ENCODE results near the gene LLGL2. TPM values are rescaled to one million over a fixed set of nuclear protein-coding genes. Genes with fewer than 3 reads are reported as not detected.
"Not testable (repeated sequence)": the region's sequence is repeated elsewhere in the genome, so short reads cannot be mapped to it uniquely, and the experiment has no call there.

The LLGL2 gene, protein sequence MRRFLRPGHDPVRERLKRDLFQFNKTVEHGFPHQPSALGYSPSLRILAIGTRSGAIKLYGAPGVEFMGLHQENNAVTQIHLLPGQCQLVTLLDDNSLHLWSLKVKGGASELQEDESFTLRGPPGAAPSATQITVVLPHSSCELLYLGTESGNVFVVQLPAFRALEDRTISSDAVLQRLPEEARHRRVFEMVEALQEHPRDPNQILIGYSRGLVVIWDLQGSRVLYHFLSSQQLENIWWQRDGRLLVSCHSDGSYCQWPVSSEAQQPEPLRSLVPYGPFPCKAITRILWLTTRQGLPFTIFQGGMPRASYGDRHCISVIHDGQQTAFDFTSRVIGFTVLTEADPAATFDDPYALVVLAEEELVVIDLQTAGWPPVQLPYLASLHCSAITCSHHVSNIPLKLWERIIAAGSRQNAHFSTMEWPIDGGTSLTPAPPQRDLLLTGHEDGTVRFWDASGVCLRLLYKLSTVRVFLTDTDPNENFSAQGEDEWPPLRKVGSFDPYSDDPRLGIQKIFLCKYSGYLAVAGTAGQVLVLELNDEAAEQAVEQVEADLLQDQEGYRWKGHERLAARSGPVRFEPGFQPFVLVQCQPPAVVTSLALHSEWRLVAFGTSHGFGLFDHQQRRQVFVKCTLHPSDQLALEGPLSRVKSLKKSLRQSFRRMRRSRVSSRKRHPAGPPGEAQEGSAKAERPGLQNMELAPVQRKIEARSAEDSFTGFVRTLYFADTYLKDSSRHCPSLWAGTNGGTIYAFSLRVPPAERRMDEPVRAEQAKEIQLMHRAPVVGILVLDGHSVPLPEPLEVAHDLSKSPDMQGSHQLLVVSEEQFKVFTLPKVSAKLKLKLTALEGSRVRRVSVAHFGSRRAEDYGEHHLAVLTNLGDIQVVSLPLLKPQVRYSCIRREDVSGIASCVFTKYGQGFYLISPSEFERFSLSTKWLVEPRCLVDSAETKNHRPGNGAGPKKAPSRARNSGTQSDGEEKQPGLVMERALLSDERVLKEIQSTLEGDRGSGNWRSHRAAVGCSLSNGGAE
- total RNA-seq (10 to 100 TPM; 17.1 to 17.8 TPM), polyA plus RNA-seq (39.5 TPM)

DNA sequence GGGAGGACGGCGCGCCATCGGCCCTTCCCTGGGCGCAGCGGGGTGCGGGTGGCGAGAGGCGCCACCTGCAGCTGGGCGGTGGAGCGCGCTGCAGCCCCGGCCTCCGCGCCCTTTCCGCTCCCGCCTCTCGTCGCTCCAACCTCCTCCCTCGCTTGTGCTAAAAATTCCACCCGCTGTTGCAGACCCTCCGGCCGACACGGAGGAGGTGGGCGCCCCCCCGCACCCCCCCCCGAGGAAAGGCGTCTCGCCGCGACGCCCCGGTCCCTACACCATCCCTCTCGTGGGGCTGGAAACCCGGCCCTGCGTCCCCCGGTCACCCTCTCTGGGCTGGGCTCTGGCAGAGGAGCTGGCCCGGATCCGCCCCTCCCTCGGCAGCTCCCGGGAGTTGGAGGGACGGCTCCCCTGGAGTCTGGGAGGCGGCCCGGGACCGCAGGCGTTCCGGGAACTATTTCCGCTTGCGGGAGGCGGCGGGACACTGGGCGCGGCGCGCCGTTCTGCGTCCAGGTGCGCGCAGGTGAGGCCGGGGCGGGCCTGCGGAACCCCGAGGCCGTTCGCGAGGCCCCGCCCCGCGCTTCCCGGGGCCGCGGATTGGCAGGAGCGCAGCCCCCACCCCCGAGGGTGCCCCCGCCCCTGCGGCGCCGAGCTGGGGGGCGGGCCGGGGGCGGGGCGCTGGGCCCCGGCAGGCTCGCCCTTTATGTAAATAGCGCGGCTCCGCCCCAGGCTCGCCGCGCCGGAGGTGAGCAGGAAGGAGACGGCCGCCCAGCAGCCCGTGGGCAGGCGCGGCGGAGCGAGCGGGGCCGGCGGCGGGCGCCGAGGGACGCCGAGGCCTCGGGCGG, at the start of gene LLGL2:
Gene LLGL2, plus strand, starts transcription at position 728 of the 836 bp plus-strand sequence. CDS start 17,730 bp downstream, outside the sequence.
- peaks cover 0 to 43% (median 0%) of the 10 kb centered on the region in 3 donors for H3K36me3 Mint-ChIP-seq
- no peaks in the 10 kb centered on the region for H3K9me3 Mint-ChIP-seq
- Histone ChIP-seq H3K36me3 (ENCODE audit: insufficient read depth, low read length) (peaks cover 13% of the 10 kb centered on the region), H3K27me3 (ENCODE audit: insufficient read depth, low read length, poor library complexity, severe bottlenecking) (no peaks in the 10 kb centered on the region), H3K27ac (ENCODE audit: low read depth, low read length) (no peak within 1 kb of the TSS), H3K4me1 (ENCODE audit: insufficient read depth, low read length) (peaks cover 11% of the 10 kb centered on the region), H3K4me3 (ENCODE audit: low read length) (peak within 1 kb of the TSS; percentile 63), H3K9me3 (ENCODE audit: low read length) (no peaks in the 10 kb centered on the region)
- ChIA-PET CTCF (interaction anchor here (0.6 to 2.2 kb wide), 5 partner anchors 9 to 99 kb away, joined by 3 to 18 read pairs (median 4); partner anchors contain the start of gene TSEN54), POLR2A (interaction anchor here (0.5 to 3.7 kb wide), 7 partner anchors 8 to 826 kb away, joined by 3 to 44 read pairs (median 4); partner anchors contain the start of genes MRPL58, TMEM94 and TSEN54)
- H3K4me3 Mint-ChIP-seq: peak within 1 kb of the TSS; percentile 79 to 91 (median 86)
- peak within 1 kb of the TSS; percentile 42 to 94 (median 65) for H3K27ac Mint-ChIP-seq
- peaks cover 12 to 20% (median 15%) of the 10 kb centered on the region in 3 donors for H3K4me1 Mint-ChIP-seq
- H3K27me3 Mint-ChIP-seq: no peaks in the 10 kb centered on the region
- DNase-seq: peak; percentile 80 to 91 (median 88)

DNA sequence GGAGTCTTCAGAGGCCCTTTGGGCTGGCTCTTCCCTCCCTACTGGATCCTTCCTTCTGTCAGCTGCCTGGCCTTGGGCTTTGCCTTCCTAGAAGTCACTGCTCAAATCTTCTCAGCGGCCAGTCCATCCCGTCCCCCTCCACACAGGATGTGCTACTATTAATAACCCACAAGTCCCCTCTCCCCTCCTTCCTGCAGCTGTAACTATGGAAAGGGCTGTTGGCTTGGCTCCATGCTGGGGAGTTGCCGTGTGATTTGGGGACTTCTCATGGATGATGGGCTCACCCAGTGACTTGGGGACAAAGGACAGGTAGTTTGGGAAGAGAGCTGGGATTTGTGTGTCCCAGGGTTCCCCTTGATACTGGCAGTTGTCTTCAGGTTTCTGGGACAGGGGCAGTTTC, 49.6 kb upstream of the LLGL2 start:
- Mint-ChIP-seq H3K4me3 (no peak overlapping the region), H3K36me3 (peaks cover 0 to 67% (median 4%) of the 10 kb centered on the region in 3 donors), H3K27ac (peak overlapping the region in 3 of 8 donors; percentile 29 to 50 (median 46)), H3K9me3 (no peaks in the 10 kb centered on the region), H3K27me3 (no peaks in the 10 kb centered on the region), H3K4me1 (peaks cover 0 to 4% (median 3%) of the 10 kb centered on the region in 3 donors)
- Histone ChIP-seq H3K27ac (ENCODE audit: low read depth, low read length) (no peak overlapping the region), H3K4me1 (ENCODE audit: insufficient read depth, low read length) (no peaks in the 10 kb centered on the region), H3K4me3 (ENCODE audit: low read length) (no peak overlapping the region), H3K9me3 (ENCODE audit: low read length) (no peaks in the 10 kb centered on the region), H3K27me3 (ENCODE audit: insufficient read depth, low read length, poor library complexity, severe bottlenecking) (no peaks in the 10 kb centered on the region), H3K36me3 (ENCODE audit: insufficient read depth, low read length) (peaks cover 20% of the 10 kb centered on the region)
- POLR2A ChIA-PET: no interaction called here
- CTCF ChIA-PET: interaction anchor here (1.0 to 1.3 kb wide), 2 partner anchors 11 to 191 kb away, joined by 3 read pairs; partner anchors contain the start of gene RECQL5
- DNase-seq: no peak

DNA sequence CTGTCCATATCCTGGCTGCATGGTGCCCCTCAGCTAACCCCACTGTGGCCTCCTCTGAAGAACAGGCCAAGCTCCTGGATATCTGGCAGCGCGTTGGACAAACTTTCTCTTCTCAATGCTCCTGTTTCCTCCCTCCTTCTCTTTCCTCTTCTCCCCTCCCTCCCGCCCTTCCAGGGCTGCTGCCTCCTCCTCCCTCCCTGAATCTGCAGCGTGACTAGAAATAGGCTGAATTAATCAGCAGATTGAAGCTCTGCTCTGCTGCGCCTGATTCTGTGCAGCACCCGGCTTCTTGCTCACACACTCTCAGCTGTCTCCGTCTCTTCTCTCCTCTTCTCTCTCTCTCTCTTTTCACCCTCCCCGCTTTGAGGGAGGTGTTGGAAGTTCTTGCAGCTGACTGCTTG, 49.2 kb upstream of the LLGL2 start:
- no peaks in the 10 kb centered on the region for H3K4me1 ChIP-seq (ENCODE audit: insufficient read depth, low read length)
- Mint-ChIP-seq H3K27ac (peak overlapping the region in 1 of 8 donors; percentile 6), H3K4me1 (peaks cover 0 to 4% (median 4%) of the 10 kb centered on the region in 3 donors), H3K9me3 (no peaks in the 10 kb centered on the region), H3K36me3 (peaks cover 0 to 67% (median 4%) of the 10 kb centered on the region in 3 donors), H3K27me3 (no peaks in the 10 kb centered on the region), H3K4me3 (no peak overlapping the region)
- H3K27ac ChIP-seq (ENCODE audit: low read depth, low read length): no peak overlapping the region
- H3K4me3 ChIP-seq (ENCODE audit: low read length): no peak overlapping the region
- CTCF ChIA-PET: interaction anchor here (1.0 kb wide), 1 partner anchor 11 kb away, joined by 3 read pairs; no protein-coding TSS in a partner anchor
- POLR2A ChIA-PET: no interaction called here
- no peaks in the 10 kb centered on the region for H3K27me3 ChIP-seq (ENCODE audit: insufficient read depth, low read length, poor library complexity, severe bottlenecking)
- no peaks in the 10 kb centered on the region for H3K9me3 ChIP-seq (ENCODE audit: low read length)
- no peak for DNase-seq
- H3K36me3 ChIP-seq (ENCODE audit: insufficient read depth, low read length): peaks cover 20% of the 10 kb centered on the region

DNA sequence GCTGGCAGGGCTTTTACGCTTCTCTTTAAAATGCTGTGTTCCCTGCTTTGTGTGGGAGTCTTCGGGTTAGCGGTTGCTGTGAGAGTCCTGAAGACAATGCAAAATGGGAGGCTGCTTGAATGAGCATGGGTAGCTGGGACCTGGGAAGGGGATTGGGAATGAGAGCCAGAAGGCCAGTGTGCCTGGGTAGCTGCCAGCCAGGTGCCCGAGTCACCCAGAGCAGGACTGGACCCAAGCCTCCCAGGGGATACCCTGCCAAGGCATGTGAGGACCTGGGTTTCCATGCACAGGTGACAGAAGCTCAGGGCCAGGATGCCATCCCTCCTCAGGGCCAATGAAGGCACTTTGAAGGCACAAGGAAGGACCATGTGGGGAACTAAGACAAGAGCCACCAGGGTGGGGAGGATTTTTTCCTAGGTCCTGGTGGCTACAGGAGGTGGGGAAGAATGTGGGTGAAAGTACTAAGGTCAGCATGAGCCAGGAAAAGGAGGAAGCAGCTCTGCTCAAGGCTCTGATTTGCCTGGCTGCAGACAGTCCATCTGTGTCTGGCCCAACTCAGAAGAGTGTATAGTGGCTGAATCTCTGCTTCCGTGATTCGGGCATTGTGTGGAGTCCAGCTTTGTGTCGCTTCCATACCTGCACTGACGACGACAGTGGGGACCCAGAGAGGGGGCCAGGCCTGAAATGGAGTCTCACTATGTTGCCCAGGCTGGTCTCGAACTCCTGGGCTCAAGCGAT, 48.6 kb upstream of the LLGL2 start:
- Histone ChIP-seq H3K9me3 (ENCODE audit: low read length) (no peaks in the 10 kb centered on the region), H3K27ac (ENCODE audit: low read depth, low read length) (no peak overlapping the region), H3K4me3 (ENCODE audit: low read length) (no peak overlapping the region), H3K36me3 (ENCODE audit: insufficient read depth, low read length) (peaks cover 16% of the 10 kb centered on the region), H3K27me3 (ENCODE audit: insufficient read depth, low read length, poor library complexity, severe bottlenecking) (no peaks in the 10 kb centered on the region), H3K4me1 (ENCODE audit: insufficient read depth, low read length) (no peaks in the 10 kb centered on the region)
- Mint-ChIP-seq H3K36me3 (peaks cover 0 to 62% (median 4%) of the 10 kb centered on the region in 3 donors), H3K27ac (peak overlapping the region in 3 of 8 donors; percentile 6 to 80 (median 70)), H3K27me3 (no peaks in the 10 kb centered on the region), H3K4me1 (peaks cover 0 to 4% (median 4%) of the 10 kb centered on the region in 3 donors), H3K4me3 (no peak overlapping the region), H3K9me3 (no peaks in the 10 kb centered on the region)
- no peak for DNase-seq
- POLR2A ChIA-PET: no interaction called here
- CTCF ChIA-PET: no interaction called here

DNA sequence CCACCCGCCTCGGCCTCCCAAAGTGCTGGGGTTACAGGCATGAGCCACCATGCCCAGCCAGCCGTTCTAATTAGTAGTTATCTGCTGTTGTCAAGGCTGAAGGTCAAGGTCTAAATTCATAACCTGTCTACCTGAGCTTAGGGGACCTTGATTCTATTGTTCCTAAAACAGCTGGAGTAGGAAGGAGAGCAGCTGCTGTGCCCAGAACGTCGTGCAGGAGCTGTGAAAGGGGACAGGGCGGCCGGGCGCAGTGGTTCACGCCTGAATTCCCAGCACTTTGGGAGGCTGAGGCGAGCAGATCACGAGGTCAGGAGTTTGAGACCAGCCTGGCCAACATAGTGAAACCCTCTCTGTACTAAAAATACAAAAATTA, 48.0 kb upstream of the LLGL2 start:
- H3K4me3 Mint-ChIP-seq; H3K4me1 Mint-ChIP-seq; H3K27me3 Mint-ChIP-seq; CTCF ChIA-PET; DNase-seq; H3K27ac ChIP-seq (ENCODE audit: low read depth, low read length); H3K4me3 ChIP-seq (ENCODE audit: low read length); H3K9me3 ChIP-seq (ENCODE audit: low read length); H3K9me3 Mint-ChIP-seq; H3K27me3 ChIP-seq (ENCODE audit: insufficient read depth, low read length, poor library complexity, severe bottlenecking); H3K4me1 ChIP-seq (ENCODE audit: insufficient read depth, low read length); POLR2A ChIA-PET: not testable (repeated sequence)
- peaks cover 11% of the 10 kb centered on the region for H3K36me3 ChIP-seq (ENCODE audit: insufficient read depth, low read length)
- peaks cover 0 to 56% (median 4%) of the 10 kb centered on the region in 3 donors for H3K36me3 Mint-ChIP-seq
- H3K27ac Mint-ChIP-seq: peak overlapping the region in 1 of 8 donors; percentile 63

DNA sequence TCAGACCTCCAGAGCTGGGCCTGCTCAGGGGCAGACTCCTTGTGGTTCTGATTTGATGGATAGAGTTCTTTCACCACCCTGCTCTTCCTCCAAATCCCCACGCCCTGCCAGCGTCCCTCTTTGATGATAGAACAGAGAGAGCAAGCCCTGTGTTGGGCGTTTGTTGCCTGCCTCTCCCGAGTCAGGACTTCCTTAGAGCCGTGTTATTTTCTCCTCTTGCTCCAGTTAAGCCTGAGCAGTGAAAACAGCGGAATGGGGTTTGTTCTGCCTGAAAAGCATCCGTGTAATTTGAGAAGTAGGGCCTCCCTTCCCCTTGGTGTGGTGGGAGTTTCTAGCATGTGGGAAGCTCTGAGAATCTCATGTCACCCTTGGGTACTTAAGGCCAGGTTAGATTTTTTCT, 47.0 kb upstream of the LLGL2 start:
- Mint-ChIP-seq H3K36me3 (peaks cover 0 to 51% (median 2%) of the 10 kb centered on the region in 3 donors), H3K9me3 (no peaks in the 10 kb centered on the region), H3K27ac (no peak overlapping the region), H3K4me1 (peaks cover 4 to 8% (median 7%) of the 10 kb centered on the region in 3 donors), H3K4me3 (no peak overlapping the region), H3K27me3 (no peaks in the 10 kb centered on the region)
- H3K4me1 ChIP-seq (ENCODE audit: insufficient read depth, low read length): no peaks in the 10 kb centered on the region
- peaks cover under 1% of the 10 kb centered on the region for H3K36me3 ChIP-seq (ENCODE audit: insufficient read depth, low read length)
- H3K27ac ChIP-seq (ENCODE audit: low read depth, low read length): no peak overlapping the region
- no peak overlapping the region for H3K4me3 ChIP-seq (ENCODE audit: low read length)
- CTCF ChIA-PET: no interaction called here
- no peak for DNase-seq
- H3K9me3 ChIP-seq (ENCODE audit: low read length): no peaks in the 10 kb centered on the region
- no peaks in the 10 kb centered on the region for H3K27me3 ChIP-seq (ENCODE audit: insufficient read depth, low read length, poor library complexity, severe bottlenecking)
- POLR2A ChIA-PET: interaction anchor here (0.7 to 1.0 kb wide), 2 partner anchors 22 to 36 kb away, joined by 3 read pairs; partner anchors contain the start of gene TMEM94

All from CD8-positive, alpha-beta memory T cell (primary cell).